ENCODE measurements around the gene ETV3.
"Not testable (repeated sequence)": the region's sequence is repeated elsewhere in the genome, so short reads cannot be mapped to it uniquely, and the experiment has no call there.

ETV3 gene

GRCh38 chr1:157111396-157112165 lies 26.6 kb downstream of the ETV3 start:
- DNase-seq: no peak

DNA sequence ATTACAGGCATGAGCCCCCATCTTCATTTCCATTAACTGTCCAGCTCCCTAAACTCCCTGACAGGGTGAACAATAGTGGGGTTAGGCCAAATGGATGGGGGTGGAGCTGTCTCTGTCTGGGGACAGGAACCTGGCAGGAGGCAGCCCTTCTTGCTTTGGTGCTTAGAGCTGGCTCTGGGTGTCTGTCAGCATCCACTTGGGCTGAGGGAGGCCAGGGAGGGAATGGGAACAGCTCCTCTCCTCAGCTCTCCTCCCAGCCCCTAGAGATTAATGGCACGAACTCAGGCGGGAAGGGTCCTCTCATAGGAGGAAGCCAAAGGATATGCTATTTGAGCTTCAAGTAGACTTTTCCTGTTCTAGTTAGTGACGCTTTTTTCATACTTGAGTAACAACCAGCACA lies 27.5 kb downstream of the ETV3 start:
- no peak for DNase-seq

- DNase-seq: no peak
Measured at GRCh38 chr1:157110003-157110402, 28.2 kb downstream of the ETV3 start.

GRCh38 chr1:157108448-157108847 lies 29.7 kb downstream of the ETV3 start:
- no peak for DNase-seq

- DNase-seq: no peak
Measured at GRCh38 chr1:157107702-157108101, 30.5 kb downstream of the ETV3 start.

GRCh38 chr1:157106813-157107189 lies 31.4 kb downstream of the ETV3 start:
- DNase-seq: no peak

GRCh38 chr1:157105988-157106812 lies 32.0 kb downstream of the ETV3 start:
- peak in 1 of 2 donors; percentile 27 for DNase-seq

- DNase-seq: no peak
Measured at GRCh38 chr1:157105298-157105987, 32.8 kb downstream of the ETV3 start.

- no peak for DNase-seq
Measured at GRCh38 chr1:157104598-157105293, 33.4 kb downstream of the ETV3 start.

DNA sequence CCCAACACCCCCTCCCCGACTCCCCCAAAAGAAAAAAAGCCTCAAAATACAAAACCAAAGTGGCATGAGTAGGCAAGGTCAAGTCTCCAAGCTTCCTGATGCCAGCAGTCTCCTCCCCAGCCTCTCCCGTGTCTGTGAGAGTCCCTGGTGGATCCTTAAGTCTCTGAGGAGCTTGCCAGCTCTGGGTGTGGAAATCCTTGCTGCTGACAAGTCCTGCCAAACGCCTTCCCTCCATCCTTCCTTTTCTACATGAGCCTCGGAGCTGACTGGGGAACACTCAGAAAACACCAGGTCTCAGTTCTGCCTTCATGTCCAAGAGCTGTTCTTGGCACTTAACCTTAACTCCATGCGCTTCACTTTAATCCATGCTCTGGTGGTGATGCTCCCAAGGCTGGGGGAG lies 34.9 kb downstream of the ETV3 start:
- no peak for DNase-seq

- DNase-seq: no peak
Measured at GRCh38 chr1:157101149-157101548, 37.0 kb downstream of the ETV3 start.

GRCh38 chr1:157099633-157100009 lies 38.6 kb downstream of the ETV3 start, which contains the start of gene ETV3L:
Gene ETV3L, minus strand, starts transcription at chr1:157099808. Its CDS starts 285 bp downstream, at chr1:157099523.
- DNase-seq: no peak

DNA sequence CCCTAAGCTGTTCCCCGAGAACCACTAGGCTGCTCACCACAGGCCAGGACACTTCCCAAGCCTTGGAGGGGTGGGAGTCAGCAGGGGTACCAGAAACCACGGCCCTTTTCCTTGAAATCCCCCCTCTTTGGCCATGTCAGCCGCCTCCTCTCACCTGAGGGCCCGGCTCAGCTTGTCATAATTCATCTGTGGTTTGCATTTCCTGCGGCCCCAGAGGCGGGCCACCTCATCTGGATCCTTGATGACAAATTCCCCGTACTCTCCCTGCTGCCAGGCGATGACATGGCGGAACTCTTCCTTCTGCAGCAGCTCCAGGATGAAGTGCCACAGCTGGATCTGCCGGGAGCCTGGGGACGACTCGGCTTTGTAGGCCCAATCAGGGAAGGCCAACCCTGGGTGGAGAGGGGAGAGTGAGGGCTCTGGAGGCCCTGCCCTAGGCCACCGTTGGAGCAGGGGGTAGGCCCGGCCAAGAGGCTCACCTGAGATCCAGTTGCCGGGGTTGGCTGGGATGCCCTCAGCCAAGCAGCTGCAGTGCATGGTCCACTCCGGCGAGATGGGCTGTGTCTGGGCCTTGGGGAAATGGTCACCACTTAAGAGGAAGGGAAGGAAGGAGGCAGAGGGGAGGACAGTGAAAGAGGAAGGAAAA lies 39.1 kb downstream of the ETV3 start:
- not testable (repeated sequence) for DNase-seq

- no peak for DNase-seq
Measured at GRCh38 chr1:157098519-157098918, 39.7 kb downstream of the ETV3 start.

DNA sequence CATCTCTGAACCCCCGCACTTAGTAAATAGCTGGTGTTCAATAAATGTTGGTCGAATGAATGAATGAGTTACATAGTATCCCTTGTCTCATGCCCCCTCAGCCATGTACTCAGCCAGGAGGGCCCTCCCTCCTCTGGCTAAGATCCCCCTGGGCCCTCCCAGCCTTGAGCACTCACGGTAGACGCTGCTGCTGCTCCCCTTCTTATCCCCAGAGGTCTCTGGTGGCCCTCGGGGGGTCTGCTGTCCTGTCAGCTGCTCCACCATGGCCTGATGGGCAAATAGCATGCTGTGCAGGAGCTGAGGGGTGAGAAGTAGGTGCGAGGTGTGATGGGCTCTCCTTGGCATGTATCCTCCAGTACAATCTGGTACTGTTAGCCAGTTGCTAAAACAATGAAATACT lies 40.5 kb downstream of the ETV3 start:
- no peak for DNase-seq

GRCh38 chr1:157096881-157097280 lies 41.3 kb downstream of the ETV3 start:
- DNase-seq: no peak

GRCh38 chr1:157095551-157095950 lies 42.6 kb downstream of the ETV3 start:
- no peak for DNase-seq

GRCh38 chr1:157095091-157095490 lies 43.1 kb downstream of the ETV3 start:
- DNase-seq: no peak

- DNase-seq: no peak
Measured at GRCh38 chr1:157092831-157093230, 45.4 kb downstream of the ETV3 start.

DNA sequence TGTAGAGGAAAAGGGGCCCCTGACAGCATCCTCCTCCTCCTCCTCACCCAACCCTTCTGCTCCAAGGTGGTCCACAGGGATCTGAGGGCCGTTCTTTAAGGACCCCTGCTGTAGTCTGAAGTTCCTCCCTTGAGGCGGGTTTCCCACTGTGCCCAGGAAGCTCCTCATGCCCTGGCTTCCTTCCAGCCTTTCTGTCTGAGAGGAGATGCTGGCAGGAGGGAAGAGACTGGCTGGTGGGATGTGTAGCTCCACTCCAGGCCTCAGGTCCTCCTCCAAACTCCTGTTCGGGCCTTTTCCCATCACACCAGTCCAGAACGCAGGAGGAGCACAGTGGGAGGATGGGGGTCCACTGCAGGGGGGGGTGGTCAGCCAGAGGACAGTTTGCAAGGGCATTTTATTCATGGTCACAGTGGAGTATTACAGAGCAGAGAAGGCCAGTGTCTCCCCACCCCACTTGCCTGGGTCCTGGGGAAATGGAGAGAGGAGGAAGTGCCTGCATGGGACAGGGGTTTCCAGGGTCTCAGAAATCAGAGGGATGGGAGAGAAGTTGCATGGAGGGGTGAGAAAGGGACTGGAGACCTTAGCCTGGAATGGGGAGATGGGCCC lies 46.4 kb downstream of the ETV3 start:
- no peak for DNase-seq

- DNase-seq: no peak
Measured at GRCh38 chr1:157091186-157091585, 47.0 kb downstream of the ETV3 start.

DNA sequence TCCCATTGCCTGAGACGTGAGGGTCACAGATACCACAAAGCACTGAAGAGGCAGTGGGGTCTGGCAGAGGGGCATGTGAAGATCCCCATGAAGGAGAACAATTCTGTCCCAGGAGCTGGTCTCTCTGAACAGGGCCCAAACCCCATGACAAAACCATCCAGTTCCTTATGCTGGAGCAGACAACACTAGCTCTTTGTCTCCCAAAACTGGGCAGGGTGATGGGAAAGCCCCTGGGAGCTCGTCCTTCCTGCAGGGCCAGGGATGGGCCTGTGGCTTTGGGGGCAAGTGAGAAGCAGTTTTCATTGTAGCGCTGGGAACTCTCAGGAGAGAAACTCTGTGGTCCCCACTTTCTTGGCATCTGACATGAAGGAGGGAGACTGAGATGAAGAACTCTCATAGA lies 47.4 kb downstream of the ETV3 start:
- no peak for DNase-seq
